HepG2 (cell line): ENCODE data around the gene HAT1. TPM values are rescaled to one million over a fixed set of nuclear protein-coding genes. Genes with fewer than 3 reads are reported as not detected.

Source experiments
- ATAC-seq: fragments of 200-7000 bp; cut with Tn5 transposase; 3 replicates; pipeline ENCODE4 v1.9.1; 2020; ENCODE audit warnings: mild to moderate bottlenecking, moderate library complexity
- BruUV-seq: library from RNA; stranded (reverse); fragments of 400-500 nt; replicated peaks from 2 replicates; lab custom pipeline; 2021; lab: Mats Ljungman, UMichigan
- CTCF ChIA-PET: fragments of 300-600 bp; formaldehyde crosslinking; extraction: SDS; loops from one replicate; lab custom pipeline; 2021; ENCODE audit warnings: low total read pairs, inconsistent platforms, low intra/inter-chr PET ratio; lab: Yijun Ruan, JAX
- POLR2A ChIA-PET: fragments of 350-600 bp; sonication (Branson Sonifier 250); formaldehyde crosslinking; loops from one replicate; lab custom pipeline; 2020; ENCODE audit warnings: antibody characterized with exemption, inconsistent platforms; lab: Yijun Ruan, JAX
- DNase-seq: peaks from one replicate; pipeline ENCODE4 v3.0.0-alpha.2; 2015; ENCODE audit warnings: low spot score
- FAIRE-seq: peaks from 3 replicates; lab custom pipeline; 2011; peaks lifted over from hg19 to GRCh38; lab: Jason Lieb, UNC
- H2AFZ ChIP-seq: one replicate; pipeline ENCODE4 v1.6.1; 2011; ENCODE audit warnings: low read length, inconsistent platforms
- H3K27ac ChIP-seq: fragments of 300-600 bp; 3 replicates; pipeline ENCODE4 v1.8.0; 2011; ENCODE audit warnings: mixed run types, mild to moderate bottlenecking, mixed read lengths, low read length, inconsistent platforms; ENCODE audit not compliant: insufficient read depth; ENCODE audit errors: extremely low read length
- H3K27me3 ChIP-seq, 2 experiments: fragments of 200-600 bp in 1 of 2; 2 replicates in 1 of 2; 3 replicates in 1 of 2; pipeline versions ENCODE4 v1.6.0 to v1.8.0; 2011; ENCODE audit warnings: low read length in 2 of 2, mild to moderate bottlenecking in 2 of 2, moderate library complexity in 2 of 2, inconsistent platforms in 1 of 2; ENCODE audit not compliant: insufficient read depth in 2 of 2, control insufficient read depth in 1 of 2
- H3K36me3 ChIP-seq, 2 experiments: fragments of 200-600 bp in 1 of 2; replicated peaks in 1 of 2; 2 replicates in 1 of 2; 3 replicates in 1 of 2; pipeline versions ENCODE4 v1.5.1 to v1.8.0; 2011; ENCODE audit warnings: low read length in 2 of 2, inconsistent platforms in 1 of 2; ENCODE audit not compliant: insufficient read depth in 2 of 2, control insufficient read depth in 1 of 2
- H3K4me1 ChIP-seq: 2 replicates; pipeline ENCODE4 v1.5.1; 2012; ENCODE audit warnings: low read length, inconsistent platforms; ENCODE audit not compliant: insufficient read depth
- H3K4me2 ChIP-seq: 2 replicates; pipeline ENCODE4 v1.6.0; 2011; ENCODE audit warnings: low read depth, low read length, inconsistent platforms
- H3K4me3 ChIP-seq, 3 experiments: fragments of 200-600 bp in 1 of 3; sonication (generic), shearing (Covaris generic) in 1 of 3; replicated peaks in 1 of 3; 2 replicates each; pipeline ENCODE4 v1.5.1; 2011 to 2016; ENCODE audit warnings: low read length in 3 of 3, inconsistent platforms in 2 of 3, low read depth in 2 of 3, mild to moderate bottlenecking in 2 of 3, control low read depth in 1 of 3, mixed read lengths in 1 of 3; ENCODE audit not compliant: insufficient read depth in 1 of 3
- H3K79me2 ChIP-seq: one replicate; pipeline ENCODE4 v1.6.1; 2011; ENCODE audit warnings: low read length, inconsistent platforms; ENCODE audit not compliant: insufficient read depth
- H3K9ac ChIP-seq: 2 replicates; pipeline ENCODE4 v1.6.0; 2011; ENCODE audit warnings: mild to moderate bottlenecking, low read depth, low read length, inconsistent platforms; ENCODE audit not compliant: insufficient read depth
- H3K9me3 ChIP-seq: 2 replicates; pipeline ENCODE4 v1.5.1; 2012; ENCODE audit warnings: mild to moderate bottlenecking, low read length
- H4K20me1 ChIP-seq: 2 replicates; pipeline ENCODE4 v1.6.0; 2011; ENCODE audit warnings: inconsistent platforms, mild to moderate bottlenecking, low read length, moderate library complexity; ENCODE audit not compliant: insufficient read depth
- AGO2 ChIP-seq: fragments of 200-400 bp; formaldehyde crosslinking; optimal IDR thresholded peaks from 2 replicates; pipeline ENCODE3; 2017; ENCODE audit warnings: mild to moderate bottlenecking, low read depth, low read length, moderate library complexity
- ASH2L ChIP-seq: fragments of 300-600, 200-600 bp; sonication (generic); IDR thresholded peaks from 2 replicates; pipeline ENCODE4 v1.7.0; 2017; ENCODE audit warnings: low read depth, mild to moderate bottlenecking, moderate library complexity, mixed read lengths, low read length; ENCODE audit not compliant: insufficient read length
- ATM ChIP-seq: fragments of 450-650 bp; IDR thresholded peaks from 2 replicates; pipeline ENCODE4 v1.7.1; 2017; ENCODE audit warnings: mild to moderate bottlenecking, borderline replicate concordance
- JUND ChIP-seq: sonication (generic); formaldehyde crosslinking; IDR thresholded peaks from 2 replicates; pipeline ENCODE4 v1.8.0; 2022; ENCODE audit warnings: mild to moderate bottlenecking, missing genetic modification reagents
- KDM6A ChIP-seq: IDR thresholded peaks from 2 replicates; pipeline ENCODE4 v1.6.1; 2016; ENCODE audit warnings: low read depth
- SRSF1 ChIP-seq: fragments of 200-400 bp; formaldehyde crosslinking; optimal IDR thresholded peaks from 2 replicates; pipeline ENCODE3; 2017; ENCODE audit warnings: mild to moderate bottlenecking, low read depth, low read length, moderate library complexity
- WGBS: methylation state at CpG from one replicate; pipeline ENCODE4 v1.1.6; 2017; ENCODE audit warnings: low lambda C conversion rate; 5-methylcytosine and 5-hydroxymethylcytosine counted together
- in situ Hi-C: cut with HindIII; loops from 2 replicates; pipeline ENCODE4 v1.10.0; 2017; ENCODE audit warnings: low pct_unique_long_range_greater_than_20kb; ENCODE audit not compliant: extremely low pct_ligation_motif_present
- intact Hi-C: fragments of 100-400 bp; cut with micrococcal nuclease; formaldehyde crosslinking; loops from one replicate; pipeline ENCODE4 v1.10.0; 2022; ENCODE audit not compliant: unreplicated experiment
- polyA plus RNA-seq, 8 experiments: library from polyadenylated mRNA; depleted of rRNA in 3 of 8; stranded (reverse) in 7 of 8; unstranded in 1 of 8; fragments of >200 nt; fragmentation: Illumina TruSeq in 4 of 8; extraction: Trizol in 4 of 8; gene quantifications; 2 replicates each; pipeline versions ENCODE4 v1.2.1 to v1.2.3, GENCODE V29; 2011 to 2016; ENCODE audit warnings: low read depth in 4 of 8, missing spikeins in 1 of 8, mixed read lengths in 1 of 8; ENCODE audit not compliant: insufficient read depth in 1 of 8
- total RNA-seq, 5 experiments: library from RNA; depleted of rRNA; stranded (reverse); fragments of >200 nt; fragmentation: Illumina TruSeq; extraction: Trizol; gene quantifications; 2 replicates each; pipeline ENCODE4 v1.2.3, GENCODE V29; 2016; ENCODE audit warnings: low read depth in 1 of 5
- TF ChIP-seq, protein P1 (sequence below): sonication (generic); formaldehyde crosslinking; IDR thresholded peaks from 2 replicates; pipeline ENCODE4 v1.5.1; 2020; ENCODE audit warnings: missing genetic modification reagents, mild to moderate bottlenecking, borderline replicate concordance
- TF ChIP-seq, protein P2 (sequence below): sonication (generic); formaldehyde crosslinking; IDR thresholded peaks from 2 replicates; pipeline ENCODE4 v1.4.0; 2020; ENCODE audit warnings: missing genetic modification reagents
- TF ChIP-seq, protein P3 (sequence below): sonication (generic); formaldehyde crosslinking; IDR thresholded peaks from 2 replicates; pipeline ENCODE4 v1.8.0; 2022; ENCODE audit warnings: missing genetic modification reagents, mild to moderate bottlenecking, moderate library complexity, borderline replicate concordance
- TF ChIP-seq, protein P4 (sequence below): sonication (generic); formaldehyde crosslinking; IDR thresholded peaks from 2 replicates; pipeline ENCODE4 v1.9.0; 2022; ENCODE audit warnings: low read depth, missing genetic modification reagents
- TF ChIP-seq, protein P5 (sequence below): sonication (generic); formaldehyde crosslinking; IDR thresholded peaks from 2 replicates; pipeline ENCODE4 v1.8.0; 2022; ENCODE audit warnings: mild to moderate bottlenecking, missing genetic modification reagents

HAT1 gene
- total and polyA plus RNA-seq, 2 of the 13 experiments (the other 11 are each of a cell fraction or from before 2014, with no cell fraction given): 45.4 to 119 TPM

DNA sequence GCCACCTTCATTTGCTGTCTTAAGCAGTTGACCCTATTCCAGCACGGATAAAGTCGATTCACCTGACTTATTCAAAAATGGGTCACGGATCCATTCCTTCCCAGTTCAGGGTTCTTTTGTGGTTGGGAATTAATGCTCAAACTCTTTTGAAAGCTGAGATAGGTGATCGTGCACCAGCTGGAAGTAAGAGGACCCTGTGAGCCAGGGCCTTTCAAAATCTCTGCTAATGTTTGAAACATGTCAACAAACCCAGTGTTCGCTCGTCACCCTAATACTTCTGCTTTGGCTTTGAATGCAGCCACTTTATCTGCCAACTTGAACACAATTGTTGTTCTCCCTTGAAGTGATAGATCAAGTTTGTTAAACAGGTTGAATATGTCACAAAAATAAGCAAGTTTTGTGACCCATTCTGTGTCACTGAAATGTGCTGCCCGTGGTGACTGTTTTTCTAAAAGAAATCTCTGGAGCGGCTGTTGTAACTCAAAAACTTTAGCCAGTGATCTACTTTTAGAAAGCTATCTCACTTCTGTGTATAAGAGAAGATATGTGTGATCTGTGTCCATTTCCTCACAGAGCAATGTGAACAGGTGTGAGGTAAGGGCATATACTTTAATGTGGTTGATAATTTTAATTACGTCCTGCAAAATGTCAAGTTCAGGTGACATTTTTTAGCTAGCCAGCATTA lies 16.9 kb downstream of the HAT1 start:
- ChIA-PET POLR2A (no interaction called here), CTCF (no interaction called here)
- H3K36me3 ChIP-seq: peaks cover 0 to 14% of the 10 kb centered on the region in 2 experiments; a peak in 2 of 5 replicates
- ATAC-seq: no peak
- in situ Hi-C loops: no loop called here
- H3K27me3 ChIP-seq: no peaks in the 10 kb centered on the region
- no peak overlapping the region for H3K4me2 ChIP-seq
- no peak for DNase-seq
- H3K9ac ChIP-seq: no peak overlapping the region
- H3K4me3 ChIP-seq: no peak overlapping the region
- no peak for FAIRE-seq
- no peaks in the 10 kb centered on the region for H3K9me3 ChIP-seq
- WGBS: 94% methylated on average over 9 of the region's 9 CpGs
- peaks cover 46% of the 10 kb centered on the region for H3K79me2 ChIP-seq
- no TSS peak for BruUV-seq
- H4K20me1 ChIP-seq: no peaks in the 10 kb centered on the region
- intact Hi-C loops: no loop called here
- no peak overlapping the region for H3K27ac ChIP-seq
- H3K4me1 ChIP-seq: peaks cover 7% of the 10 kb centered on the region
- no peak overlapping the region for H2AFZ ChIP-seq
- TF ChIP-seq AGO2 (no peak), ASH2L (no peak), KDM6A (CRISPR knock-in tag) (no peak), JUND (CRISPR knock-in tag) (no peak), SRSF1 (no peak), ATM (no peak)
- TF ChIP-seq, protein P1, sequence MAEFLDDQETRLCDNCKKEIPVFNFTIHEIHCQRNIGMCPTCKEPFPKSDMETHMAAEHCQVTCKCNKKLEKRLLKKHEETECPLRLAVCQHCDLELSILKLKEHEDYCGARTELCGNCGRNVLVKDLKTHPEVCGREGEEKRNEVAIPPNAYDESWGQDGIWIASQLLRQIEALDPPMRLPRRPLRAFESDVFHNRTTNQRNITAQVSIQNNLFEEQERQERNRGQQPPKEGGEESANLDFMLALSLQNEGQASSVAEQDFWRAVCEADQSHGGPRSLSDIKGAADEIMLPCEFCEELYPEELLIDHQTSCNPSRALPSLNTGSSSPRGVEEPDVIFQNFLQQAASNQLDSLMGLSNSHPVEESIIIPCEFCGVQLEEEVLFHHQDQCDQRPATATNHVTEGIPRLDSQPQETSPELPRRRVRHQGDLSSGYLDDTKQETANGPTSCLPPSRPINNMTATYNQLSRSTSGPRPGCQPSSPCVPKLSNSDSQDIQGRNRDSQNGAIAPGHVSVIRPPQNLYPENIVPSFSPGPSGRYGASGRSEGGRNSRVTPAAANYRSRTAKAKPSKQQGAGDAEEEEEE: no peak
- TF ChIP-seq, protein P2, sequence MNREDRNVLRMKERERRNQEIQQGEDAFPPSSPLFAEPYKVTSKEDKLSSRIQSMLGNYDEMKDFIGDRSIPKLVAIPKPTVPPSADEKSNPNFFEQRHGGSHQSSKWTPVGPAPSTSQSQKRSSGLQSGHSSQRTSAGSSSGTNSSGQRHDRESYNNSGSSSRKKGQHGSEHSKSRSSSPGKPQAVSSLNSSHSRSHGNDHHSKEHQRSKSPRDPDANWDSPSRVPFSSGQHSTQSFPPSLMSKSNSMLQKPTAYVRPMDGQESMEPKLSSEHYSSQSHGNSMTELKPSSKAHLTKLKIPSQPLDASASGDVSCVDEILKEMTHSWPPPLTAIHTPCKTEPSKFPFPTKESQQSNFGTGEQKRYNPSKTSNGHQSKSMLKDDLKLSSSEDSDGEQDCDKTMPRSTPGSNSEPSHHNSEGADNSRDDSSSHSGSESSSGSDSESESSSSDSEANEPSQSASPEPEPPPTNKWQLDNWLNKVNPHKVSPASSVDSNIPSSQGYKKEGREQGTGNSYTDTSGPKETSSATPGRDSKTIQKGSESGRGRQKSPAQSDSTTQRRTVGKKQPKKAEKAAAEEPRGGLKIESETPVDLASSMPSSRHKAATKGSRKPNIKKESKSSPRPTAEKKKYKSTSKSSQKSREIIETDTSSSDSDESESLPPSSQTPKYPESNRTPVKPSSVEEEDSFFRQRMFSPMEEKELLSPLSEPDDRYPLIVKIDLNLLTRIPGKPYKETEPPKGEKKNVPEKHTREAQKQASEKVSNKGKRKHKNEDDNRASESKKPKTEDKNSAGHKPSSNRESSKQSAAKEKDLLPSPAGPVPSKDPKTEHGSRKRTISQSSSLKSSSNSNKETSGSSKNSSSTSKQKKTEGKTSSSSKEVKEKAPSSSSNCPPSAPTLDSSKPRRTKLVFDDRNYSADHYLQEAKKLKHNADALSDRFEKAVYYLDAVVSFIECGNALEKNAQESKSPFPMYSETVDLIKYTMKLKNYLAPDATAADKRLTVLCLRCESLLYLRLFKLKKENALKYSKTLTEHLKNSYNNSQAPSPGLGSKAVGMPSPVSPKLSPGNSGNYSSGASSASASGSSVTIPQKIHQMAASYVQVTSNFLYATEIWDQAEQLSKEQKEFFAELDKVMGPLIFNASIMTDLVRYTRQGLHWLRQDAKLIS: no peak
- TF ChIP-seq, protein P3, sequence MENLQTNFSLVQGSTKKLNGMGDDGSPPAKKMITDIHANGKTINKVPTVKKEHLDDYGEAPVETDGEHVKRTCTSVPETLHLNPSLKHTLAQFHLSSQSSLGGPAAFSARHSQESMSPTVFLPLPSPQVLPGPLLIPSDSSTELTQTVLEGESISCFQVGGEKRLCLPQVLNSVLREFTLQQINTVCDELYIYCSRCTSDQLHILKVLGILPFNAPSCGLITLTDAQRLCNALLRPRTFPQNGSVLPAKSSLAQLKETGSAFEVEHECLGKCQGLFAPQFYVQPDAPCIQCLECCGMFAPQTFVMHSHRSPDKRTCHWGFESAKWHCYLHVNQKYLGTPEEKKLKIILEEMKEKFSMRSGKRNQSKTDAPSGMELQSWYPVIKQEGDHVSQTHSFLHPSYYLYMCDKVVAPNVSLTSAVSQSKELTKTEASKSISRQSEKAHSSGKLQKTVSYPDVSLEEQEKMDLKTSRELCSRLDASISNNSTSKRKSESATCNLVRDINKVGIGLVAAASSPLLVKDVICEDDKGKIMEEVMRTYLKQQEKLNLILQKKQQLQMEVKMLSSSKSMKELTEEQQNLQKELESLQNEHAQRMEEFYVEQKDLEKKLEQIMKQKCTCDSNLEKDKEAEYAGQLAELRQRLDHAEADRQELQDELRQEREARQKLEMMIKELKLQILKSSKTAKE (CRISPR knock-in tag): no peak
- TF ChIP-seq, protein P4, sequence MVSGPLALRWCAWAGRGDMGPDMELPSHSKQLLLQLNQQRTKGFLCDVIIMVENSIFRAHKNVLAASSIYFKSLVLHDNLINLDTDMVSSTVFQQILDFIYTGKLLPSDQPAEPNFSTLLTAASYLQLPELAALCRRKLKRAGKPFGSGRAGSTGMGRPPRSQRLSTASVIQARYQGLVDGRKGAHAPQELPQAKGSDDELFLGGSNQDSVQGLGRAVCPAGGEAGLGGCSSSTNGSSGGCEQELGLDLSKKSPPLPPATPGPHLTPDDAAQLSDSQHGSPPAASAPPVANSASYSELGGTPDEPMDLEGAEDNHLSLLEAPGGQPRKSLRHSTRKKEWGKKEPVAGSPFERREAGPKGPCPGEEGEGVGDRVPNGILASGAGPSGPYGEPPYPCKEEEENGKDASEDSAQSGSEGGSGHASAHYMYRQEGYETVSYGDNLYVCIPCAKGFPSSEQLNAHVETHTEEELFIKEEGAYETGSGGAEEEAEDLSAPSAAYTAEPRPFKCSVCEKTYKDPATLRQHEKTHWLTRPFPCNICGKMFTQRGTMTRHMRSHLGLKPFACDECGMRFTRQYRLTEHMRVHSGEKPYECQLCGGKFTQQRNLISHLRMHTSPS: no peak
- TF ChIP-seq, protein P5, sequence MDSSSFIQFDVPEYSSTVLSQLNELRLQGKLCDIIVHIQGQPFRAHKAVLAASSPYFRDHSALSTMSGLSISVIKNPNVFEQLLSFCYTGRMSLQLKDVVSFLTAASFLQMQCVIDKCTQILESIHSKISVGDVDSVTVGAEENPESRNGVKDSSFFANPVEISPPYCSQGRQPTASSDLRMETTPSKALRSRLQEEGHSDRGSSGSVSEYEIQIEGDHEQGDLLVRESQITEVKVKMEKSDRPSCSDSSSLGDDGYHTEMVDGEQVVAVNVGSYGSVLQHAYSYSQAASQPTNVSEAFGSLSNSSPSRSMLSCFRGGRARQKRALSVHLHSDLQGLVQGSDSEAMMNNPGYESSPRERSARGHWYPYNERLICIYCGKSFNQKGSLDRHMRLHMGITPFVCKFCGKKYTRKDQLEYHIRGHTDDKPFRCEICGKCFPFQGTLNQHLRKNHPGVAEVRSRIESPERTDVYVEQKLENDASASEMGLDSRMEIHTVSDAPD (CRISPR knock-in tag): no peak
